Measurements from ENCODE around the gene RGS10. TPM values are rescaled to one million over a fixed set of nuclear protein-coding genes. Genes with fewer than 3 reads are reported as not detected.

RGS10 gene
- total and polyA plus RNA-seq, 2 of the 8 experiments (the other 6 are each of a cell fraction or from before 2014, with no cell fraction given), result 5.5 to 13.1 TPM

DNA sequence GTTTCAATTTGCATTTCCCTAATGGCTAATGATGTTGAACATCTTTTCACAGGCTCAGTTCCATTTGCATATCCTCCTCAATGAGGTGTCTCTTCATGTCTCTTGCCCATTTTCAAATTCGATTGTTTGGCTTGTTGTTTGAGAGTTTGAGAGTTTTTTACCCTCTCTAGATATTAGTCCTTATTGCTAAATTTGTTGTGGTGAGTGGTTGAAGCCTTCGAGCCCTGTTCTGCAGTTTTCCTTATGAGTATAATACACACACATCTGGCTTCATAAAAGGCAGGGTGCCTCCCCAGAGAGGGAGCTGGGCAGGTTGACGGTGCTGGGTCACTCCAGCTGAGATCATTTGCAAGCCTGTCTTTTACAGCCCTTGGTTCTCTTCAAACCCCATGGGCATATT is 65.1 kb downstream of the RGS10 start:
- no peaks in the 10 kb centered on the region for H3K79me1 ChIP-seq (ENCODE audit: low read depth, low read length)
- H2BK5ac ChIP-seq (ENCODE audit: low read depth, low read length), result no peak overlapping the region
- ChIA-PET CTCF (ENCODE audit: partially characterized antibody) (interaction anchor here (1.1 to 5.0 kb wide), 3 partner anchors 12 to 279 kb away, joined by 3 to 20 read pairs (median 5); no protein-coding TSS in a partner anchor), POLR2A (ENCODE audit: partially characterized antibody) (no interaction called here)
- H2BK12ac ChIP-seq (ENCODE audit: low read depth, low read length), result no peak overlapping the region
- H3K56ac ChIP-seq (replicated peaks; ENCODE audit: insufficient read length, low read depth, low read length), result no peak overlapping the region
- TF ChIP-seq POLR2A (IDR thresholded peaks at IDR 0.05; ENCODE audit: control extremely low read depth in 1 of 2, low read depth in 2 of 2, low read length in 2 of 2) (no peak), BRCA1 (IDR thresholded peaks at IDR 0.05; ENCODE audit: low read depth, low read length) (no peak), FOSL1 (IDR thresholded peaks at IDR 0.05; ENCODE audit: insufficient read depth, low read depth, low read length) (no peak), SRF (IDR thresholded peaks at IDR 0.05; ENCODE audit: low read depth, low read length) (no peak), EZH2 (IDR thresholded peaks at IDR 0.05; ENCODE audit: low read depth, low read length, severe bottlenecking) (no peak), JUND (IDR thresholded peaks at IDR 0.05; ENCODE audit: low read length) (no peak), POU5F1 (IDR thresholded peaks at IDR 0.05; ENCODE audit: low read depth, low read length) (no peak)
- H3K9ac ChIP-seq (replicated peaks in 1 of 4; ENCODE audit: extremely low read depth in 1 of 4, low read depth in 3 of 4, low read length in 3 of 4), result no peak overlapping the region
- H3K23me2 ChIP-seq (ENCODE audit: low read depth, low read length), result peaks cover 2% of the 10 kb centered on the region; the same call in 1 of the 2 replicates
- H3K4ac ChIP-seq (replicated peaks; ENCODE audit: insufficient read length, low read depth, low read length), result no peak overlapping the region
- H2AFZ ChIP-seq (ENCODE audit: low read length), result no peak overlapping the region
- H3K14ac ChIP-seq (ENCODE audit: insufficient read length), result no peak overlapping the region
- H3K4me2 ChIP-seq (ENCODE audit: insufficient read depth in 1 of 2, low read depth in 2 of 2, low read length in 2 of 2), result no peak overlapping the region
- H3K27me3 ChIP-seq (replicated peaks in 1 of 4; ENCODE audit: control insufficient read depth in 3 of 4, extremely low read depth in 1 of 4, insufficient read depth in 3 of 4, low read length in 3 of 4), result peaks cover 44 to 81% (median 69%) of the 10 kb centered on the region in 4 experiments
- H3K36me3 ChIP-seq (ENCODE audit: control insufficient read depth in 2 of 4, insufficient read depth in 4 of 4, low read length in 3 of 4), result no peaks in the 10 kb centered on the region
- peaks cover 0 to 8% (median 2%) of the 10 kb centered on the region in 4 experiments; a peak in 3 of 7 replicates for H3K4me1 ChIP-seq (replicated peaks in 1 of 4; ENCODE audit: control insufficient read depth in 3 of 4, insufficient read depth in 4 of 4, low read length in 3 of 4)
- no peak overlapping the region for H3K27ac ChIP-seq (ENCODE audit: low read depth, low read length)
- no peak overlapping the region for H4K8ac ChIP-seq (ENCODE audit: extremely low read depth, insufficient read depth, low read length)
- H3K23ac ChIP-seq (ENCODE audit: insufficient read length), result no peak overlapping the region
- no peak overlapping the region for H3K18ac ChIP-seq (ENCODE audit: extremely low read depth, low read length)
- DNase-seq (ENCODE audit: low read depth in 1 of 2, low spot score in 2 of 2) (no peak), FAIRE-seq (no peak)
- no peak overlapping the region for H2AK5ac ChIP-seq (ENCODE audit: low read depth, low read length)
- no peak overlapping the region for H4K91ac ChIP-seq (replicated peaks; ENCODE audit: insufficient read length, low read length)
- WGBS, 2 experiments (ENCODE audit: extremely low coverage in 1 of 2, insufficient coverage in 1 of 2, insufficient read length in 1 of 2, insufficient replicate concordance in 2 of 2, low coverage in 1 of 2, low lambda C conversion rate in 2 of 2, missing lambda C conversion rate in 1 of 2), result 62% methylated on average over 3 of the region's 3 CpGs; no CpG with 5 or more reads in 1 of the 2 experiments
- no peak overlapping the region for H3K4me3 ChIP-seq (ENCODE audit: extremely low read depth in 1 of 4, insufficient read depth in 2 of 4, low read depth in 3 of 4, low read length in 4 of 4)
- H4K5ac ChIP-seq (ENCODE audit: insufficient read length, low read depth, low read length), result no peak overlapping the region
- no peak overlapping the region for H2BK120ac ChIP-seq (replicated peaks; ENCODE audit: low read depth, low read length)
- no peak overlapping the region for H2BK20ac ChIP-seq (ENCODE audit: low read length)
- peaks cover 4 to 5% of the 10 kb centered on the region in 2 experiments for H4K20me1 ChIP-seq (replicated peaks in 1 of 2; ENCODE audit: control insufficient read depth in 1 of 2, insufficient read depth in 2 of 2, low read length in 2 of 2)
- H3K9me3 ChIP-seq (ENCODE audit: insufficient read depth in 2 of 2, low read depth in 1 of 2, low read length in 1 of 2), result no peaks in the 10 kb centered on the region
- no peak overlapping the region for H2BK15ac ChIP-seq (ENCODE audit: low read length)
- no peaks in the 10 kb centered on the region for H3K79me2 ChIP-seq (ENCODE audit: control insufficient read depth in 1 of 2, insufficient read depth in 2 of 2, low read length in 2 of 2)

Measured in H1 (cell line).